Measurements from ENCODE around the gene TSPAN15. TPM values are rescaled to one million over a fixed set of nuclear protein-coding genes. Genes with fewer than 3 reads are reported as not detected.

TSPAN15 gene
- total and polyA plus RNA-seq, 2 experiments from 2014 or later = 6.6 to 10.1 TPM

DNA sequence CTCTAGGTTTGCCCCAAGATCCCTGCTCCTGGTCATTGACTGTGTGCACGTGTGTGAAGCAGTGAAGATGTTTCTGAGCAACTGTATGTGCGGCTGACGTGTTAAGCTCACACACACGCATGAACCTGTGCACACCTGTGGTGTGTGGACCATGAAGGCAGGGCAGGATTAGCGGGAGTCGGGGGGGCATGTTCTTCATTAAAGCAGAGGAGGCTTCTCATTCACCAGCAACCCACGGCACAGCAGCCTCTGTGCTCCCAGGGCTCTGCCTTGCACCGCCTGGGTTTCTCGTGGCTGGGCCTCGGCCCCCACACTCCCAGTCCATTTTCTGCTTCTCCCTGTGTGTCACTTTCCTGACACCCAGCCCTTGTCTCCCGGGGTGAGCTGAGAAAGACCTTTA, 33.7 kb upstream of the TSPAN15 start:
- no peaks in the 10 kb centered on the region for H3K9me2 ChIP-seq (ENCODE audit: insufficient read depth)
- H4K20me1 ChIP-seq (replicated peaks; ENCODE audit: insufficient read depth) = no peaks in the 10 kb centered on the region
- H3K36me3 ChIP-seq (ENCODE audit: insufficient read depth) = no peaks in the 10 kb centered on the region
- no peaks in the 10 kb centered on the region for H3K79me2 ChIP-seq (replicated peaks; ENCODE audit: insufficient read depth)
- no peak for DNase-seq (ENCODE audit: low spot score)
- TF ChIP-seq CREB1 (CRISPR knock-in tag; IDR thresholded peaks at IDR 0.05; ENCODE audit: low read depth) = no peak
- no peaks in the 10 kb centered on the region for H3K4me1 ChIP-seq (ENCODE audit: insufficient read depth)
- H3K27ac ChIP-seq (ENCODE audit: low read depth) = no peak overlapping the region
- no peaks in the 10 kb centered on the region for H3K9me3 Mint-ChIP-seq
- H3K27me3 ChIP-seq (ENCODE audit: insufficient read depth) = no peaks in the 10 kb centered on the region
- no peak overlapping the region for H3K27ac Mint-ChIP-seq
- peaks cover 5% of the 10 kb centered on the region for H3K4me1 Mint-ChIP-seq
- no peak overlapping the region for H3K4me3 Mint-ChIP-seq
- ATAC-seq = no peak
- no peak overlapping the region for H3K4me3 ChIP-seq
- H3K27me3 Mint-ChIP-seq (ENCODE audit: insufficient read depth, low read depth, poor library complexity) = peaks cover 10% of the 10 kb centered on the region
- 0 out of 2 replicates have a peak overlapping the region, but pooled peaks have one; percentile 14 for H2AFZ ChIP-seq
- H3K4me2 ChIP-seq = no peak overlapping the region
- H3K36me3 Mint-ChIP-seq (ENCODE audit: low read depth) = no peaks in the 10 kb centered on the region
- H3F3A ChIP-seq (replicated peaks; ENCODE audit: low read depth) = no peaks in the 10 kb centered on the region

GRCh38 chr10:69418052-69418752, 33.1 kb upstream of the TSPAN15 start:
- Histone ChIP-seq H3K27me3 (ENCODE audit: insufficient read depth) (no peaks in the 10 kb centered on the region), H3K4me3 (no peak overlapping the region), H3K27ac (ENCODE audit: low read depth) (no peak overlapping the region), H3K36me3 (ENCODE audit: insufficient read depth) (no peaks in the 10 kb centered on the region), H3K4me2 (no peak overlapping the region), H4K20me1 (replicated peaks; ENCODE audit: insufficient read depth) (no peaks in the 10 kb centered on the region), H2AFZ (no peak overlapping the region), H3F3A (replicated peaks; ENCODE audit: low read depth) (no peaks in the 10 kb centered on the region), H3K4me1 (ENCODE audit: insufficient read depth) (no peaks in the 10 kb centered on the region), H3K79me2 (replicated peaks; ENCODE audit: insufficient read depth) (no peaks in the 10 kb centered on the region), H3K9me2 (ENCODE audit: insufficient read depth) (no peaks in the 10 kb centered on the region)
- Mint-ChIP-seq H3K27ac (no peak overlapping the region), H3K9me3 (no peaks in the 10 kb centered on the region), H3K27me3 (ENCODE audit: insufficient read depth, low read depth, poor library complexity) (peaks cover 10% of the 10 kb centered on the region), H3K4me3 (no peak overlapping the region), H3K4me1 (peaks cover 4% of the 10 kb centered on the region), H3K36me3 (ENCODE audit: low read depth) (no peaks in the 10 kb centered on the region)
- TF ChIP-seq NANOG (IDR thresholded peaks at IDR 0.05; ENCODE audit: borderline replicate concordance) (no peak), ETS1 (IDR thresholded peaks at IDR 0.05) (no peak), JUNB (IDR thresholded peaks at IDR 0.05; ENCODE audit: unreplicated experiment) (no peak), EZH2phosphoT487 (IDR thresholded peaks at IDR 0.05; ENCODE audit: unreplicated experiment) (no peak), ZNF114 (CRISPR knock-in tag; IDR thresholded peaks at IDR 0.05) (no peak), STAT1 (IDR thresholded peaks at IDR 0.05; ENCODE audit: unreplicated experiment) (no peak), CREB1 (CRISPR knock-in tag; IDR thresholded peaks at IDR 0.05; ENCODE audit: low read depth) (no peak), POLR2AphosphoS5 (IDR thresholded peaks at IDR 0.05; ENCODE audit: low read depth) (no peak), REST (IDR thresholded peaks at IDR 0.05; ENCODE audit: unreplicated experiment) (no peak)
- TF ChIP-seq, protein P1, sequence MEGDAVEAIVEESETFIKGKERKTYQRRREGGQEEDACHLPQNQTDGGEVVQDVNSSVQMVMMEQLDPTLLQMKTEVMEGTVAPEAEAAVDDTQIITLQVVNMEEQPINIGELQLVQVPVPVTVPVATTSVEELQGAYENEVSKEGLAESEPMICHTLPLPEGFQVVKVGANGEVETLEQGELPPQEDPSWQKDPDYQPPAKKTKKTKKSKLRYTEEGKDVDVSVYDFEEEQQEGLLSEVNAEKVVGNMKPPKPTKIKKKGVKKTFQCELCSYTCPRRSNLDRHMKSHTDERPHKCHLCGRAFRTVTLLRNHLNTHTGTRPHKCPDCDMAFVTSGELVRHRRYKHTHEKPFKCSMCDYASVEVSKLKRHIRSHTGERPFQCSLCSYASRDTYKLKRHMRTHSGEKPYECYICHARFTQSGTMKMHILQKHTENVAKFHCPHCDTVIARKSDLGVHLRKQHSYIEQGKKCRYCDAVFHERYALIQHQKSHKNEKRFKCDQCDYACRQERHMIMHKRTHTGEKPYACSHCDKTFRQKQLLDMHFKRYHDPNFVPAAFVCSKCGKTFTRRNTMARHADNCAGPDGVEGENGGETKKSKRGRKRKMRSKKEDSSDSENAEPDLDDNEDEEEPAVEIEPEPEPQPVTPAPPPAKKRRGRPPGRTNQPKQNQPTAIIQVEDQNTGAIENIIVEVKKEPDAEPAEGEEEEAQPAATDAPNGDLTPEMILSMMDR (conservative IDR thresholded peaks at IDR 0.05; ENCODE audit: low read depth in 2 of 2) = no peak
- ATAC-seq (no peak), DNase-seq (ENCODE audit: low spot score) (no peak)

All from GM23338 (cell line).